Activated CD4-positive, alpha-beta T cell treated with anti-CD3 and anti-CD28 coated beads, Interleukin-10, Interleukin-2, amounts not matched to agents 100 ng/mL and 50 ng/mL, durations not matched to agents 16 hours and 8 hours (primary cell): Measurements from ENCODE around the gene NPIPB5.
"Not testable (repeated sequence)": the region's sequence is repeated elsewhere in the genome, so short reads cannot be mapped to it uniquely, and the experiment has no call there.

Experiments used
- DNase-seq: peaks from one replicate; pipeline ENCODE4 v3.0.0-alpha.2; 2020

NPIPB5 gene

GRCh38 chr16:22510591-22510990 lies at the start of gene NPIPB5:
NPIPB5 (plus strand) TSS chr16:22510891; CDS start chr16:22513802, 2,911 bp downstream.
- not testable (repeated sequence) for DNase-seq

GRCh38 chr16:22468846-22469245 lies 41.8 kb upstream of the NPIPB5 start:
- not testable (repeated sequence) for DNase-seq

GRCh38 chr16:22537996-22538395 lies 27.3 kb downstream of the NPIPB5 start:
- DNase-seq = not testable (repeated sequence)

GRCh38 chr16:22544809-22545208 lies 34.1 kb downstream of the NPIPB5 start:
- not testable (repeated sequence) for DNase-seq

- DNase-seq = not testable (repeated sequence)
Measured at GRCh38 chr16:22546630-22547029, 35.9 kb downstream of the NPIPB5 start.

GRCh38 chr16:22547170-22547765 lies 36.6 kb downstream of the NPIPB5 start:
- not testable (repeated sequence) for DNase-seq

GRCh38 chr16:22549853-22550252 lies 39.2 kb downstream of the NPIPB5 start:
- not testable (repeated sequence) for DNase-seq

GRCh38 chr16:22551143-22551542 lies 40.5 kb downstream of the NPIPB5 start:
- not testable (repeated sequence) for DNase-seq

GRCh38 chr16:22551651-22552050 lies 41.0 kb downstream of the NPIPB5 start:
- DNase-seq = not testable (repeated sequence)

- not testable (repeated sequence) for DNase-seq
Measured at GRCh38 chr16:22556759-22557158, 46.1 kb downstream of the NPIPB5 start.
